SK-N-SH (cell line): ENCODE data around the gene MTUS2. TPM values are rescaled to one million over a fixed set of nuclear protein-coding genes. Genes with fewer than 3 reads are reported as not detected.

Source experiments
- CTCF ChIA-PET: fragments of 300-600, 350-600 bp; formaldehyde crosslinking; extraction: SDS; loops from one replicate; lab custom pipeline; 2021; lab: Yijun Ruan, JAX
- POLR2A ChIA-PET: fragments of 350-600 bp; sonication (Branson Sonifier 250); formaldehyde crosslinking; extraction: SDS; loops from one replicate; lab custom pipeline; 2020; ENCODE audit warnings: antibody characterized with exemption, inconsistent platforms; lab: Yijun Ruan, JAX
- DNase-seq: peaks from one replicate; pipeline ENCODE4 v3.0.0; 2012
- H2AFZ ChIP-seq: fragments of 200-600 bp; sonication (generic); 2 replicates; pipeline ENCODE4 v1.8.1; 2016; ENCODE audit warnings: antibody characterized with exemption, mild to moderate bottlenecking, low read depth
- H3F3A ChIP-seq: fragments of 200-600 bp; sonication (generic); replicated peaks from 2 replicates; pipeline ENCODE3; 2016; ENCODE audit warnings: antibody characterized with exemption, mild to moderate bottlenecking; ENCODE audit not compliant: insufficient read depth
- H3K27ac ChIP-seq, 2 experiments: fragments of 200-500 bp in 1 of 2; fragments of 200-600 bp in 1 of 2; sonication (Bioruptor generic) in 1 of 2; sonication (generic), shearing (Covaris generic) in 1 of 2; 2 replicates each; pipeline versions ENCODE4 v1.5.1 to v1.6.1; 2014 to 2016; ENCODE audit warnings: low read depth in 2 of 2, inconsistent platforms in 1 of 2, low read length in 1 of 2, mild to moderate bottlenecking in 1 of 2, mixed read lengths in 1 of 2
- H3K27me3 ChIP-seq: fragments of 200-600 bp; sonication (generic), shearing (Covaris generic); 2 replicates; pipeline ENCODE4 v1.6.1; 2016; ENCODE audit warnings: mixed run types; ENCODE audit not compliant: insufficient read depth
- H3K36me3 ChIP-seq, 2 experiments: fragments of 200-500 bp in 1 of 2; fragments of 200-600 bp in 1 of 2; sonication (Bioruptor generic) in 1 of 2; sonication (generic) in 1 of 2; replicated peaks in 1 of 2; 2 replicates each; pipeline versions ENCODE3 to v1.5.1; 2014 to 2016; ENCODE audit warnings: low read length in 1 of 2, mild to moderate bottlenecking in 1 of 2; ENCODE audit not compliant: insufficient read depth in 2 of 2, control insufficient read depth in 1 of 2
- H3K4me1 ChIP-seq, 2 experiments: fragments of 200-500 bp in 1 of 2; fragments of 200-600 bp in 1 of 2; sonication (Bioruptor generic) in 1 of 2; sonication (generic), shearing (Covaris generic) in 1 of 2; 2 replicates each; pipeline versions ENCODE4 v1.5.1 to v1.6.1; 2014 to 2016; ENCODE audit warnings: low read depth in 1 of 2, low read length in 1 of 2, mixed run types in 1 of 2; ENCODE audit not compliant: insufficient read depth in 2 of 2, control insufficient read depth in 1 of 2
- H3K4me2 ChIP-seq: fragments of 200-600 bp; sonication (generic), shearing (Covaris generic); 2 replicates; pipeline ENCODE4 v1.6.1; 2017; ENCODE audit warnings: mixed run types
- H3K4me3 ChIP-seq, 2 experiments: fragments of 200-500 bp in 1 of 2; fragments of 200-600 bp in 1 of 2; sonication (Bioruptor generic) in 1 of 2; sonication (generic), shearing (Covaris generic) in 1 of 2; 2 replicates each; pipeline versions ENCODE4 v1.5.1 to v1.8.1; 2014 to 2016; ENCODE audit warnings: low read depth in 2 of 2, inconsistent platforms in 1 of 2, low read length in 1 of 2, mild to moderate bottlenecking in 1 of 2, mixed read lengths in 1 of 2, moderate library complexity in 1 of 2
- H3K79me2 ChIP-seq: fragments of 200-600 bp; sonication (generic); 2 replicates; pipeline ENCODE4 v1.8.1; 2017; ENCODE audit warnings: mild to moderate bottlenecking; ENCODE audit not compliant: insufficient read depth
- H3K9ac ChIP-seq: fragments of 200-600 bp; sonication (generic); 2 replicates; pipeline ENCODE4 v1.6.1; 2017; ENCODE audit warnings: mixed run types
- H3K9me2 ChIP-seq: fragments of 200-600 bp; sonication (generic); 2 replicates; pipeline ENCODE4 v1.6.1; 2017; ENCODE audit warnings: mixed run types
- H3K9me3 ChIP-seq: fragments of 200-600 bp; sonication (generic); 2 replicates; pipeline ENCODE4 v1.6.1; 2017; ENCODE audit warnings: mixed run types, mild to moderate bottlenecking, moderate library complexity
- H4K20me1 ChIP-seq: fragments of 200-600 bp; sonication (generic); 2 replicates; pipeline ENCODE4 v1.6.1; 2017; ENCODE audit warnings: mild to moderate bottlenecking, mixed run types; ENCODE audit not compliant: insufficient read depth
- ELF1 ChIP-seq: IDR thresholded peaks from 2 replicates; pipeline ENCODE4 v1.4.0; 2012
- EP300 ChIP-seq, 2 experiments: IDR thresholded peaks; 2 replicates each; pipeline versions ENCODE4 v1.4.0 to v1.6.1; 2012; ENCODE audit warnings: borderline replicate concordance in 1 of 2, low read depth in 1 of 2, low read length in 1 of 2
- EZH2phosphoT487 ChIP-seq: fragments of 200-600 bp; sonication (generic); IDR thresholded peaks from 2 replicates; pipeline ENCODE4 v1.6.1; 2017; ENCODE audit warnings: low read depth, mixed run types, mild to moderate bottlenecking, antibody characterized with exemption, moderate library complexity, borderline replicate concordance
- FOSL2 ChIP-seq: IDR thresholded peaks from 2 replicates; pipeline ENCODE4 v1.4.0; 2012; ENCODE audit warnings: low read depth, mild to moderate bottlenecking, moderate library complexity, borderline replicate concordance
- FOXJ3 ChIP-seq: sonication (generic); formaldehyde crosslinking; IDR thresholded peaks from 2 replicates; pipeline ENCODE4 v1.5.1; 2020; ENCODE audit warnings: mild to moderate bottlenecking, missing genetic modification reagents
- GABPA ChIP-seq: IDR thresholded peaks from 2 replicates; pipeline ENCODE4 v1.4.0; 2012; ENCODE audit warnings: low read depth, mild to moderate bottlenecking
- GATA2 ChIP-seq: sonication (generic); formaldehyde crosslinking; IDR thresholded peaks from 2 replicates; pipeline ENCODE4 v1.5.0; 2020; ENCODE audit warnings: mild to moderate bottlenecking, missing genetic modification reagents
- MEF2A ChIP-seq: IDR thresholded peaks from 2 replicates; pipeline ENCODE4 v1.4.0; 2012; ENCODE audit warnings: low read depth, borderline replicate concordance
- NFIC ChIP-seq: IDR thresholded peaks from 2 replicates; pipeline ENCODE4 v1.4.0; 2012; ENCODE audit warnings: borderline replicate concordance
- NRF1 ChIP-seq: IDR thresholded peaks from 2 replicates; pipeline ENCODE4 v1.6.1; 2012; ENCODE audit warnings: low read depth, mild to moderate bottlenecking, low read length
- POLR2AphosphoS5 ChIP-seq: IDR thresholded peaks from 2 replicates; pipeline ENCODE4 v1.6.1; 2012; ENCODE audit warnings: low read depth, low read length
- RCOR1 ChIP-seq: fragments of 150-350 bp; IDR thresholded peaks from 2 replicates; pipeline ENCODE4 v1.6.1; 2017; ENCODE audit warnings: antibody characterized with exemption, low read length
- RXRA ChIP-seq: IDR thresholded peaks from 2 replicates; pipeline ENCODE4 v1.4.0; 2012; ENCODE audit warnings: low read depth, mild to moderate bottlenecking, borderline replicate concordance
- SIN3A ChIP-seq: IDR thresholded peaks from 2 replicates; pipeline ENCODE4 v1.6.1; 2012; ENCODE audit warnings: low read depth, mild to moderate bottlenecking, low read length, moderate library complexity, borderline replicate concordance
- TAF1 ChIP-seq: IDR thresholded peaks from 2 replicates; pipeline ENCODE4 v1.6.1; 2012; ENCODE audit warnings: low read depth, mild to moderate bottlenecking, low read length, moderate library complexity, borderline replicate concordance
- WGBS: methylation state at CpG from one replicate; pipeline ENCODE4 v1.1.6; 2017; ENCODE audit warnings: low lambda C conversion rate; 5-methylcytosine and 5-hydroxymethylcytosine counted together
- polyA plus RNA-seq, 3 experiments: library from polyadenylated mRNA; depleted of rRNA; stranded (reverse); fragments of >200 nt; gene quantifications; 2 replicates each; pipeline ENCODE4 v1.2.3, GENCODE V29; 2012
- TF ChIP-seq, protein P1 (sequence below): IDR thresholded peaks from 2 replicates; pipeline ENCODE4 v1.4.0; 2012; ENCODE audit warnings: low read depth, borderline replicate concordance
- TF ChIP-seq, protein P2 (sequence below): fragments of 150-350 bp; IDR thresholded peaks from 2 replicates; pipeline ENCODE4 v1.6.1; 2016; ENCODE audit warnings: mild to moderate bottlenecking, low read depth, low read length
- TF ChIP-seq, protein P3 (sequence below): IDR thresholded peaks from 2 replicates; pipeline ENCODE4 v1.4.0; 2012; ENCODE audit warnings: low read depth

The MTUS2 gene
- polyA plus RNA-seq, 1 of the 3 experiments (the other 2 are of a cell fraction), result 1.7 TPM

DNA sequence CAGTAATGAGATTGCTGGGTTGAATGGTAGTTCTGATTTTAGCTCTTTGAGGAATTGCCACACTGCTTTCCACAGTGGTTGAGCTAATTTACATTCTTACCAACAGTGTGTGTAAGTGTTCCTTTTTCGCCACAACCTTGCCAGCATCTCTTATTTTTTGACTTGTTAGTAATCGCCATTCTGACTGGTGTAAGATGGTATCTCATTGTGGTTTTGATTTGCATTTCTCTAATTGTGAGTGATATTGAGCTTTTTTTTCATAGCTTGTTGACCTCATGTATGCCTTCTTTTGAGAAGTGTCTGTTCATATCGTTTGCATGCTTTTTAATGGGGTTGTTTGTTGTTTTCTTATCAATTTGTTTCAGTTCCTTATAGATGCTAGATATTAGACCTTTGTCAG lies 245.0 kb downstream of the MTUS2 start (continued):
- TF ChIP-seq EZH2phosphoT487 (no peak), ELF1 (no peak), NFIC (no peak)

DNA sequence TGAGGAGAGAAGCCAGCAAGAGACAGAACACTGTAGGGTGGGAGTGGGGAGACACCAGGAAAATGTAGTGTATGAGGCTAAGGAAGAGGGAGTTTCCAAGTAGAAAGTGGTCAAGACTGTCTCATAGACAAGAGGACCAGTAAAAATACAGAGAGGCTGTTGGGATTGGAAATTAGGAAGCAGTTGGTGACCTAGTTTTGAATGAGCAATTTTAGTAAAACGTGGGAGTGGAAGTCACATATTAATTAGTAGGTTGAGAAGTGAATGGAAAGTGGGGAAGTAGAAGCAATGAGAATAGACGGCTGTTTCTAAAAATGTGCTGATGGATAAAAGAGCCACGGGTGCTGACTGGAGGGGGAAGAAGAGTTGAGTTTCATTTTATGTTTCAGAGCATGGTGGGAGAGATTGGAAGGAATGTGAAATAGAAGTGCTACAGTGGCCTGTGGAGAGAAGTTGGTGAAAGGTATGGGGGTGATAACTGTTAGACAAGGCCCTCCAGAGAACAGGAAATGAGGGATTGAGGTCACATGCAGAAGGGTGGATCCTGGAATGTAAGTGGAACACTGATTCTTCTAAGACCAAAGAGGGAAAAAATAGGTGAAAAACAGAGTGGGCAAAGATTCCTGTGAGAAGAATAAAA lies 247.3 kb downstream of the MTUS2 start:
- H2AFZ ChIP-seq, result no peak overlapping the region
- no peaks in the 10 kb centered on the region for H3F3A ChIP-seq
- H3K9me3 ChIP-seq, result no peaks in the 10 kb centered on the region
- TF ChIP-seq, protein P1, sequence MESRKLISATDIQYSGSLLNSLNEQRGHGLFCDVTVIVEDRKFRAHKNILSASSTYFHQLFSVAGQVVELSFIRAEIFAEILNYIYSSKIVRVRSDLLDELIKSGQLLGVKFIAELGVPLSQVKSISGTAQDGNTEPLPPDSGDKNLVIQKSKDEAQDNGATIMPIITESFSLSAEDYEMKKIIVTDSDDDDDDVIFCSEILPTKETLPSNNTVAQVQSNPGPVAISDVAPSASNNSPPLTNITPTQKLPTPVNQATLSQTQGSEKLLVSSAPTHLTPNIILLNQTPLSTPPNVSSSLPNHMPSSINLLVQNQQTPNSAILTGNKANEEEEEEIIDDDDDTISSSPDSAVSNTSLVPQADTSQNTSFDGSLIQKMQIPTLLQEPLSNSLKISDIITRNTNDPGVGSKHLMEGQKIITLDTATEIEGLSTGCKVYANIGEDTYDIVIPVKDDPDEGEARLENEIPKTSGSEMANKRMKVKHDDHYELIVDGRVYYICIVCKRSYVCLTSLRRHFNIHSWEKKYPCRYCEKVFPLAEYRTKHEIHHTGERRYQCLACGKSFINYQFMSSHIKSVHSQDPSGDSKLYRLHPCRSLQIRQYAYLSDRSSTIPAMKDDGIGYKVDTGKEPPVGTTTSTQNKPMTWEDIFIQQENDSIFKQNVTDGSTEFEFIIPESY, result no peak
- TF ChIP-seq MEF2A, result no peak
- TF ChIP-seq, protein P2, sequence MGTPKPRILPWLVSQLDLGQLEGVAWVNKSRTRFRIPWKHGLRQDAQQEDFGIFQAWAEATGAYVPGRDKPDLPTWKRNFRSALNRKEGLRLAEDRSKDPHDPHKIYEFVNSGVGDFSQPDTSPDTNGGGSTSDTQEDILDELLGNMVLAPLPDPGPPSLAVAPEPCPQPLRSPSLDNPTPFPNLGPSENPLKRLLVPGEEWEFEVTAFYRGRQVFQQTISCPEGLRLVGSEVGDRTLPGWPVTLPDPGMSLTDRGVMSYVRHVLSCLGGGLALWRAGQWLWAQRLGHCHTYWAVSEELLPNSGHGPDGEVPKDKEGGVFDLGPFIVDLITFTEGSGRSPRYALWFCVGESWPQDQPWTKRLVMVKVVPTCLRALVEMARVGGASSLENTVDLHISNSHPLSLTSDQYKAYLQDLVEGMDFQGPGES, result no peak
- no peak for TF ChIP-seq ELF1
- no peak for TF ChIP-seq RCOR1
- TF ChIP-seq, protein P3, sequence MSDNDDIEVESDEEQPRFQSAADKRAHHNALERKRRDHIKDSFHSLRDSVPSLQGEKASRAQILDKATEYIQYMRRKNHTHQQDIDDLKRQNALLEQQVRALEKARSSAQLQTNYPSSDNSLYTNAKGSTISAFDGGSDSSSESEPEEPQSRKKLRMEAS, result no peak
- TF ChIP-seq POLR2AphosphoS5, result no peak
- TF ChIP-seq FOSL2, result no peak
- no peak for TF ChIP-seq NFIC
- no peak for TF ChIP-seq FOXJ3 (CRISPR knock-in tag)
- TF ChIP-seq TAF1, result no peak
- no peak for TF ChIP-seq RXRA
- TF ChIP-seq EP300 (IDR thresholded peaks at IDR 0.05; ENCODE audit: borderline replicate concordance in 1 of 2, low read depth in 1 of 2, low read length in 1 of 2), result no peak
- TF ChIP-seq GABPA, result no peak
- no peak for TF ChIP-seq NRF1
- no peak for TF ChIP-seq SIN3A
- TF ChIP-seq GATA2 (CRISPR knock-in tag), result no peak
- 0% methylated on average over 3 of the region's 3 CpGs for WGBS
- no peak overlapping the region for H3K4me3 ChIP-seq
- H3K36me3 ChIP-seq, result no peaks in the 10 kb centered on the region
- H3K27ac ChIP-seq, result no peak overlapping the region
- ChIA-PET POLR2A (no interaction called here), CTCF (no interaction called here)
- H3K27me3 ChIP-seq, result no peaks in the 10 kb centered on the region; the same call in 1 of the 2 replicates
- H3K79me2 ChIP-seq, result no peaks in the 10 kb centered on the region
- DNase-seq, result no peak
- H3K9ac ChIP-seq, result no peak overlapping the region
- H3K4me2 ChIP-seq, result no peak overlapping the region
- no peaks in the 10 kb centered on the region for H4K20me1 ChIP-seq
- H3K4me1 ChIP-seq, result no peaks in the 10 kb centered on the region
- H3K9me2 ChIP-seq, result no peaks in the 10 kb centered on the region
